PC-3 (cell line): ENCODE results near the gene HCFC1R1.

ENCODE experiments used
- CTCF ChIP-seq: fragments of 300-600 bp; sonication (generic); conservative IDR thresholded peaks from 2 replicates; pipeline ENCODE4 v1.5.1; 2017; ENCODE audit warnings: antibody characterized with exemption, low read depth, mild to moderate bottlenecking, low read length
- EZH2 ChIP-seq: fragments of 300-600 bp; sonication (generic); IDR thresholded peaks from one replicate; pipeline ENCODE4 v1.6.1; 2017; ENCODE audit warnings: antibody characterized with exemption, mild to moderate bottlenecking, low read length; ENCODE audit not compliant: unreplicated experiment
- EZH2phosphoT487 ChIP-seq: fragments of 300-600 bp; sonication (generic); IDR thresholded peaks from 2 replicates; pipeline ENCODE4 v1.6.1; 2018; ENCODE audit warnings: mild to moderate bottlenecking, antibody characterized with exemption, low read length, borderline replicate concordance

DNA sequence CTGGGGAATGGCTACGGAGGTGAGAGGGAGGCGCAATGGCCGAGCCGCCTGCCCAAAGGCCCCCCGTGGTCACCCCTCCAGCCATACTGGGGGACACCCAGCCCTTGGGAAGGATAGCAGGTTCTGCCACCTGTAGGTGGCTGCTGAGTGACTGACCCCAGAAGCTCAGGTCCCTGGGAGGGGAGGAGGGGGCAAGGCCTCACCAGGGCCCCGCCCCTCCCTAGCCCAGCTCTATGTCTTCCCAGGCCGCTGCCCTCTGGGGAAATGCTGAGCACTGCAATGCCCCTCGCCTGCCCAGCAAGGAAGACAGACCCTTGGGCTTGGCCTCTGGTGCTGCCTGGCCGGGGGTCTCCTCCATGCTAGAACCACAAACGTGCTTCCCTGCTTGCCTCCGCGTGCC, 22.4 kb downstream of the HCFC1R1 start:
- TF ChIP-seq CTCF (no peak), EZH2 (no peak), EZH2phosphoT487 (no peak)
